HepG2 (cell line): ENCODE data around the gene GBA2. TPM values are rescaled to one million over a fixed set of nuclear protein-coding genes. Genes with fewer than 3 reads are reported as not detected.

Experiments used
- CBFB ChIP-seq: sonication (generic); formaldehyde crosslinking; IDR thresholded peaks from 2 replicates; pipeline ENCODE4 v1.4.0; 2020; ENCODE audit warnings: missing genetic modification reagents
- CBX1 ChIP-seq: IDR thresholded peaks from one replicate; pipeline ENCODE4 v1.6.1; 2016; ENCODE audit warnings: antibody characterized with exemption, low read depth
- FOXO1 ChIP-seq: sonication (generic); formaldehyde crosslinking; IDR thresholded peaks from 2 replicates; pipeline ENCODE4 v1.4.0; 2020; ENCODE audit warnings: missing genetic modification reagents
- JUNB ChIP-seq: sonication (generic); formaldehyde crosslinking; IDR thresholded peaks from 2 replicates; pipeline ENCODE4 v1.8.0; 2022; ENCODE audit warnings: missing genetic modification reagents, mild to moderate bottlenecking, borderline replicate concordance
- KDM5A ChIP-seq: fragments of 200-600 bp; sonication (generic); IDR thresholded peaks from 2 replicates; pipeline ENCODE4 v1.7.0; 2018; ENCODE audit warnings: antibody characterized with exemption, mild to moderate bottlenecking, low read length, borderline replicate concordance
- MATR3 ChIP-seq: sonication (generic); formaldehyde crosslinking; IDR thresholded peaks from 2 replicates; pipeline ENCODE4 v1.4.0; 2020; ENCODE audit warnings: missing genetic modification reagents
- MIER2 ChIP-seq: IDR thresholded peaks from 2 replicates; pipeline ENCODE4 v1.6.1; 2016; ENCODE audit warnings: missing biosample characterization, missing genetic modification reagents
- PRDM15 ChIP-seq: sonication (generic); formaldehyde crosslinking; IDR thresholded peaks from 2 replicates; pipeline ENCODE4 v1.4.0; 2020; ENCODE audit warnings: missing genetic modification reagents
- PTBP1 ChIP-seq: fragments of 200-400 bp; formaldehyde crosslinking; IDR thresholded peaks from 2 replicates; pipeline ENCODE4 v1.6.1; 2018; ENCODE audit warnings: low read length, low read depth; ENCODE audit not compliant: poor library complexity, severe bottlenecking
- SMAD9 ChIP-seq: sonication (generic); formaldehyde crosslinking; IDR thresholded peaks from 2 replicates; pipeline ENCODE4 v1.5.1; 2020; ENCODE audit warnings: mild to moderate bottlenecking, missing genetic modification reagents
- TBL1XR1 ChIP-seq: fragments of 150-350 bp; IDR thresholded peaks from 2 replicates; pipeline ENCODE4 v1.6.1; 2014; ENCODE audit warnings: borderline replicate concordance, low read length; ENCODE audit not compliant: partially characterized antibody
- ZNF253 ChIP-seq: sonication (generic); formaldehyde crosslinking; IDR thresholded peaks from 2 replicates; pipeline ENCODE4 v1.8.0; 2022; ENCODE audit warnings: mild to moderate bottlenecking, missing genetic modification reagents, borderline replicate concordance
- ZNF446 ChIP-seq: sonication (generic); formaldehyde crosslinking; IDR thresholded peaks from 2 replicates; pipeline ENCODE4 v1.5.0; 2020; ENCODE audit warnings: mild to moderate bottlenecking, missing genetic modification reagents
- ZNF510 ChIP-seq: sonication (generic); formaldehyde crosslinking; IDR thresholded peaks from 2 replicates; pipeline ENCODE4 v1.4.0; 2020; ENCODE audit warnings: low read depth, mild to moderate bottlenecking, missing genetic modification reagents
- ZNF646 ChIP-seq: sonication (generic); formaldehyde crosslinking; IDR thresholded peaks from 2 replicates; pipeline ENCODE4 v1.9.0; 2021; ENCODE audit warnings: mild to moderate bottlenecking, missing genetic modification reagents
- polyA plus RNA-seq, 8 experiments: library from polyadenylated mRNA; depleted of rRNA in 3 of 8; stranded (reverse) in 7 of 8; unstranded in 1 of 8; fragments of >200 nt; fragmentation: Illumina TruSeq in 4 of 8; extraction: Trizol in 4 of 8; gene quantifications; 2 replicates each; pipeline versions ENCODE4 v1.2.1 to v1.2.3, GENCODE V29; 2011 to 2016; ENCODE audit warnings: low read depth in 4 of 8, missing spikeins in 1 of 8, mixed read lengths in 1 of 8; ENCODE audit not compliant: insufficient read depth in 1 of 8
- total RNA-seq, 5 experiments: library from RNA; depleted of rRNA; stranded (reverse); fragments of >200 nt; fragmentation: Illumina TruSeq; extraction: Trizol; gene quantifications; 2 replicates each; pipeline ENCODE4 v1.2.3, GENCODE V29; 2016; ENCODE audit warnings: low read depth in 1 of 5
- TF ChIP-seq, protein P1 (sequence below): IDR thresholded peaks from 2 replicates; pipeline ENCODE4 v1.6.1; 2016; ENCODE audit warnings: missing compliant biosample characterization, missing genetic modification reagents, borderline replicate concordance
- TF ChIP-seq, protein P2 (sequence below): IDR thresholded peaks from 2 replicates; pipeline ENCODE4 v1.6.1; 2016; ENCODE audit warnings: mild to moderate bottlenecking, missing biosample characterization, missing genetic modification reagents

The GBA2 gene
- total and polyA plus RNA-seq, 2 of the 13 experiments (the other 11 are each of a cell fraction or from before 2014, with no cell fraction given), result 37.5 to 86.1 TPM

GRCh38 chr9:35728041-35728971 is 20.7 kb downstream of the GBA2 start (continued):
- TF ChIP-seq CBX1 (no peak), PTBP1 (no peak), CBFB (CRISPR knock-in tag) (no peak), JUNB (CRISPR knock-in tag) (0 out of 2 replicates have a peak, but pooled peaks have one; percentile 12), ZNF446 (CRISPR knock-in tag) (no peak), SMAD9 (no peak), KDM5A (no peak), ZNF646 (no peak), PRDM15 (CRISPR knock-in tag) (no peak), ZNF253 (no peak), ZNF510 (no peak), MATR3 (CRISPR knock-in tag) (no peak), FOXO1 (CRISPR knock-in tag) (no peak), TBL1XR1 (no peak), MIER2 (no peak)
- TF ChIP-seq, protein P1, sequence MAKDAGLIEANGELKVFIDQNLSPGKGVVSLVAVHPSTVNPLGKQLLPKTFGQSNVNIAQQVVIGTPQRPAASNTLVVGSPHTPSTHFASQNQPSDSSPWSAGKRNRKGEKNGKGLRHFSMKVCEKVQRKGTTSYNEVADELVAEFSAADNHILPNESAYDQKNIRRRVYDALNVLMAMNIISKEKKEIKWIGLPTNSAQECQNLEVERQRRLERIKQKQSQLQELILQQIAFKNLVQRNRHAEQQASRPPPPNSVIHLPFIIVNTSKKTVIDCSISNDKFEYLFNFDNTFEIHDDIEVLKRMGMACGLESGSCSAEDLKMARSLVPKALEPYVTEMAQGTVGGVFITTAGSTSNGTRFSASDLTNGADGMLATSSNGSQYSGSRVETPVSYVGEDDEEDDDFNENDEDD (CRISPR knock-in tag), result no peak
- TF ChIP-seq, protein P2, sequence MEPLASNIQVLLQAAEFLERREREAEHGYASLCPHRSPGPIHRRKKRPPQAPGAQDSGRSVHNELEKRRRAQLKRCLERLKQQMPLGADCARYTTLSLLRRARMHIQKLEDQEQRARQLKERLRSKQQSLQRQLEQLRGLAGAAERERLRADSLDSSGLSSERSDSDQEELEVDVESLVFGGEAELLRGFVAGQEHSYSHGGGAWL (CRISPR knock-in tag), result no peak
